Omental fat pad (tissue), 4 donors: ENCODE data around the gene INA. TPM values are rescaled to one million over a fixed set of nuclear protein-coding genes. Genes with fewer than 3 reads are reported as not detected.

Experiments used
- ATAC-seq: fragments of 150-250 bp; one replicate; pipeline ENCODE4 v1.9.1; 2016; ENCODE audit warnings: mild to moderate bottlenecking, moderate library complexity; ENCODE audit not compliant: low FRiP score
- DNase-seq: peaks from one replicate; pipeline ENCODE4 v3.0.0-alpha.2; 2019; ENCODE audit warnings: low spot score
- CTCF ChIP-seq, 3 donors: fragments of 450-650 bp; IDR thresholded peaks; one replicate each; pipeline ENCODE4 v1.5.1; 2016 to 2017; ENCODE audit warnings: antibody characterized with exemption in 3 of 3, mild to moderate bottlenecking in 3 of 3, moderate library complexity in 2 of 3
- total RNA-seq, 4 donors: library from RNA; depleted of rRNA; stranded (reverse); fragments of >200 nt; gene quantifications; one replicate each; pipeline ENCODE4 v1.1.0, GENCODE V29; 2016

The INA gene
- total RNA-seq, 4 donors from 2014 or later, result not detected

DNA sequence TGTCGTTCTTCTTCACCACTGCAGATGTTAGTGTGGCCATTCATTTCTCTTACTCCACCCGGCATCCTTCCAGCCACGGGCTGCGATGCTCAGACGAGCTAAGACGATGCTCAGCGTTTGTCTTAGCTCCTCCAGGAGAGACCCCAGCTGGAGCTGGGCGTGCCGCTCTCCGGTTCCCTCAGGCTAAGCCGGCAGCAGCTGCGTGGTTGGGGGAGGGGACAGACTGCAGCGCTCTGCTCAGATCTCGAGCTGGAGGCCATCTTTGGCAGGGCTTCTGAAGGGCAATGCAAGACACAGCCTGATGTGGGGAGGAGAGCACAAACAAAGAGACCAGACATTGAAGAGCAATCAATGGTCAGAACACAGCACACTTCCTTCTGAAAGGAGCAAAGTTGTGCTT is 4.8 kb downstream of the INA start:
- no peak for DNase-seq
- TF ChIP-seq CTCF (IDR thresholded peaks at IDR 0.05), result no peak
- ATAC-seq, result no peak

- DNase-seq, result no peak
- no peak for ATAC-seq
- TF ChIP-seq CTCF (IDR thresholded peaks at IDR 0.05), result no peak
Observed at GRCh38 chr10:103282961-103283360, 6.0 kb downstream of the INA start.

DNA sequence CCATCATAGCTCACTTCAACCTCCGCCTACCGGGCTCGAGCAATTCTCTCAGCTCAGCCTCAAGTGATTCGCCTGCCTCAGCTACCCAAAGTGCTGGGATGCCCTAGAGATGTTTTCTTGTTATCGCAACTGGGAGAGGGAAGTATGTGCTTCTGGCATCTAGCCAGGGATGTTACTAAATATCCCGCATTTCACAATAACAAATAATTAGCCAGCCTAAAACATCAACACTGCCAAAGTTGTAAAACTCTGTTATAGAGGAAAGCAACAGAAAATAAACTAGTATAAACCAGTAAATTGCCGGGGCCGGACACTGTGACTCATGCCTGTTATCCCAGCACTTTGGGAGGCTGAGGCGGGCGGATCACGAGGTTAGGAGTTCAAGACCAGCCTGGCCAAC is 7.2 kb downstream of the INA start:
- ATAC-seq, result peak; percentile 73
- TF ChIP-seq CTCF (IDR thresholded peaks at IDR 0.05), result no peak
- no peak for DNase-seq

DNA sequence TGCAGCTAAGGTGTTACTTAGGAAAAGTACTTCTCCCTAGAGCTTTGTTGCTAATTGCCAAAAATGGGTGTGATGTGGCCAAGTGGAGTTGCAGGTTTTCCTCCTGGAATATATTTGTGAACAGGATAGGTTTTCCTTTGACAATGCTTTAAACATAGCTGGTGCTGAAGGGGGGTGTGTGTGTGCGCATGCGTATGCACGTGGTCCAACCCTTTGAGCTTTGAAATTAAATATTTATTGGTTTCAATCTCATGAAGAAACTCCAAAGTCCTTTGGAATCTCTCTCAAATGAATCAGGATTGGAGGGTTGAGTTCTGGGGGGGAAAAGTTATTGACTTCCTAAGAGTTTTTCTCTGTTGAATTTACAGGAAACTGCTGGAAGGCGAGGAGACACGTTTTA is 11.1 kb downstream of the INA start:
- no peak for ATAC-seq
- no peak for TF ChIP-seq CTCF (IDR thresholded peaks at IDR 0.05)

GRCh38 chr10:103291588-103291987 is 14.7 kb downstream of the INA start:
- ATAC-seq (no peak), DNase-seq (no peak)
- TF ChIP-seq CTCF (IDR thresholded peaks at IDR 0.05), result no peak

More for the DNA sequence above, 11.1 kb downstream of the INA start:
- no peak for DNase-seq

- DNase-seq (no peak), ATAC-seq (peak; percentile 73)
- no peak for TF ChIP-seq CTCF (IDR thresholded peaks at IDR 0.05)
Observed at GRCh38 chr10:103295374-103296015, 18.6 kb downstream of the INA start.

GRCh38 chr10:103307594-103307993 is 30.7 kb downstream of the INA start:
- DNase-seq (no peak), ATAC-seq (no peak)
- no peak for TF ChIP-seq CTCF (IDR thresholded peaks at IDR 0.05)
